Endodermal cell (in vitro differentiated cells): Measurements from ENCODE around the gene PCDHAC1. TPM values are rescaled to one million over a fixed set of nuclear protein-coding genes. Genes with fewer than 3 reads are reported as not detected.

Source experiments
- DNase-seq: peaks from one replicate; pipeline ENCODE4 v3.0.0-alpha.2; 2017
- H3K27ac ChIP-seq: 2 replicates; pipeline ENCODE4 v1.5.1; 2013; ENCODE audit warnings: mild to moderate bottlenecking, low read depth, low read length, moderate library complexity
- H3K27me3 ChIP-seq: 2 replicates; pipeline ENCODE4 v1.6.1; 2013; ENCODE audit warnings: mild to moderate bottlenecking, low read length, moderate library complexity; ENCODE audit not compliant: insufficient read depth, control insufficient read depth, poor library complexity, severe bottlenecking
- H3K36me3 ChIP-seq: 2 replicates; pipeline ENCODE4 v1.7.0; 2013; ENCODE audit warnings: mild to moderate bottlenecking, low read length, moderate library complexity; ENCODE audit not compliant: control insufficient read depth, insufficient read depth
- H3K4me1 ChIP-seq: one replicate; pipeline ENCODE4 v1.7.0; 2013; ENCODE audit warnings: low read length; ENCODE audit not compliant: control insufficient read depth, insufficient read depth
- H3K4me3 ChIP-seq: 2 replicates; pipeline ENCODE4 v1.5.1; 2013; ENCODE audit warnings: mild to moderate bottlenecking, low read length, moderate library complexity
- H3K9ac ChIP-seq: 2 replicates; pipeline ENCODE4 v1.6.1; 2013; ENCODE audit warnings: mild to moderate bottlenecking, low read length, moderate library complexity; ENCODE audit not compliant: poor library complexity, severe bottlenecking; ENCODE audit errors: extremely low read depth
- H3K9me3 ChIP-seq: 2 replicates; pipeline ENCODE4 v1.6.1; 2013; ENCODE audit warnings: mild to moderate bottlenecking, low read length, moderate library complexity; ENCODE audit not compliant: control insufficient read depth
- H3K27ac Mint-ChIP-seq: 2 replicates; pipeline ENCODE4 v1.8.0; 2020; ENCODE audit warnings: mixed read lengths
- H3K27me3 Mint-ChIP-seq: 2 replicates; pipeline ENCODE4 v1.8.0; 2021; ENCODE audit warnings: mild to moderate bottlenecking, mixed read lengths; ENCODE audit not compliant: insufficient read depth
- H3K36me3 Mint-ChIP-seq: 2 replicates; pipeline ENCODE4 v1.8.0; 2020; ENCODE audit warnings: low read depth, mixed read lengths
- H3K4me1 Mint-ChIP-seq: 2 replicates; pipeline ENCODE4 v1.8.0; 2020; ENCODE audit warnings: mixed read lengths
- H3K4me3 Mint-ChIP-seq: 2 replicates; pipeline ENCODE4 v1.8.0; 2020; ENCODE audit warnings: mild to moderate bottlenecking, moderate library complexity, mixed read lengths
- H3K9me3 Mint-ChIP-seq: 2 replicates; pipeline ENCODE4 v1.8.0; 2020; ENCODE audit warnings: mild to moderate bottlenecking, mixed read lengths
- CTCF ChIP-seq: fragments of 200-600 bp; sonication (generic); conservative IDR thresholded peaks from 2 replicates; pipeline ENCODE4 v1.5.0; 2021; ENCODE audit warnings: antibody characterized with exemption, mild to moderate bottlenecking
- WGBS, 2 experiments: methylation state at CpG; one replicate each; pipeline versions ENCODE4 v1.1.5 to v1.1.7; 2013; ENCODE audit warnings: missing lambda C conversion rate in 2 of 2, mixed read lengths in 1 of 2; ENCODE audit not compliant: insufficient coverage in 1 of 2, insufficient read length in 1 of 2; 5-methylcytosine and 5-hydroxymethylcytosine counted together
- total RNA-seq, 2 donors: library from RNA; stranded (reverse); fragmentation: NEBNext Ultra II Directional in 1 of 2; extraction: Animal tissue kit (Norgen Biotek cat#: 25700) in 1 of 2; gene quantifications; 2 replicates in 1 of 2; 3 replicates in 1 of 2; pipeline ENCODE4 v1.2.1, GENCODE V29; 2021

Gene PCDHAC1
- total RNA-seq, 2 donors from 2014 or later: 3.2 to 6.1 TPM

- peaks cover 3% of the 10 kb centered on the region for H3K27me3 Mint-ChIP-seq
- Histone ChIP-seq H3K9ac (no peak overlapping the region), H3K4me1 (no peaks in the 10 kb centered on the region), H3K4me3 (no peak overlapping the region), H3K27ac (no peak overlapping the region), H3K27me3 (peaks cover 11% of the 10 kb centered on the region), H3K36me3 (no peaks in the 10 kb centered on the region), H3K9me3 (no peaks in the 10 kb centered on the region)
- H3K4me1 Mint-ChIP-seq: peaks cover 8% of the 10 kb centered on the region
- no peak overlapping the region for H3K4me3 Mint-ChIP-seq
- no peaks in the 10 kb centered on the region for H3K36me3 Mint-ChIP-seq
- H3K27ac Mint-ChIP-seq: no peak overlapping the region
- TF ChIP-seq CTCF: no peak
- no peak for DNase-seq
- H3K9me3 Mint-ChIP-seq: no peaks in the 10 kb centered on the region
Measured at GRCh38 chr5:140973550-140973949, 47.5 kb downstream of the PCDHAC1 start.

GRCh38 chr5:140977003-140977402, 50.9 kb downstream of the PCDHAC1 start:
- WGBS, 2 experiments: 80 to 96% methylated on average over 1 to 3 of the region's 3 CpGs
- Histone ChIP-seq H3K9ac (no peak overlapping the region), H3K27ac (no peak overlapping the region), H3K9me3 (no peaks in the 10 kb centered on the region), H3K4me3 (no peak overlapping the region), H3K36me3 (no peaks in the 10 kb centered on the region), H3K27me3 (no peaks in the 10 kb centered on the region), H3K4me1 (no peaks in the 10 kb centered on the region)
- Mint-ChIP-seq H3K9me3 (no peaks in the 10 kb centered on the region), H3K27ac (no peak overlapping the region), H3K27me3 (no peaks in the 10 kb centered on the region), H3K4me1 (peaks cover 8% of the 10 kb centered on the region), H3K4me3 (no peak overlapping the region), H3K36me3 (no peaks in the 10 kb centered on the region)
- no peak for TF ChIP-seq CTCF
- DNase-seq: no peak

GRCh38 chr5:140978260-140978659, 52.2 kb downstream of the PCDHAC1 start:
- 86 to 94% methylated on average over 2 of the region's 2 CpGs for WGBS, 2 experiments
- Histone ChIP-seq H3K27ac (no peak overlapping the region), H3K9me3 (no peaks in the 10 kb centered on the region), H3K36me3 (no peaks in the 10 kb centered on the region), H3K4me3 (no peak overlapping the region), H3K27me3 (no peaks in the 10 kb centered on the region), H3K4me1 (no peaks in the 10 kb centered on the region), H3K9ac (no peak overlapping the region)
- Mint-ChIP-seq H3K9me3 (no peaks in the 10 kb centered on the region), H3K27ac (no peak overlapping the region), H3K4me1 (peaks cover 8% of the 10 kb centered on the region), H3K36me3 (peaks cover 3% of the 10 kb centered on the region), H3K4me3 (no peak overlapping the region), H3K27me3 (no peaks in the 10 kb centered on the region)
- no peak for TF ChIP-seq CTCF
- DNase-seq: no peak
